GM21423 (cell line): Measurements from ENCODE around the gene PSME2.

Source experiments
- ATAC-seq: cut with Tn5 transposase; IDR thresholded peaks from one replicate; pipeline ENCODE4 v1.9.1; 2021; ENCODE audit warnings: mild to moderate bottlenecking, moderate library complexity; ENCODE audit not compliant: unreplicated experiment

The PSME2 gene

GRCh38 chr14:24096545-24097181 lies 49.7 kb downstream of the PSME2 start:
- no peak for ATAC-seq

DNA sequence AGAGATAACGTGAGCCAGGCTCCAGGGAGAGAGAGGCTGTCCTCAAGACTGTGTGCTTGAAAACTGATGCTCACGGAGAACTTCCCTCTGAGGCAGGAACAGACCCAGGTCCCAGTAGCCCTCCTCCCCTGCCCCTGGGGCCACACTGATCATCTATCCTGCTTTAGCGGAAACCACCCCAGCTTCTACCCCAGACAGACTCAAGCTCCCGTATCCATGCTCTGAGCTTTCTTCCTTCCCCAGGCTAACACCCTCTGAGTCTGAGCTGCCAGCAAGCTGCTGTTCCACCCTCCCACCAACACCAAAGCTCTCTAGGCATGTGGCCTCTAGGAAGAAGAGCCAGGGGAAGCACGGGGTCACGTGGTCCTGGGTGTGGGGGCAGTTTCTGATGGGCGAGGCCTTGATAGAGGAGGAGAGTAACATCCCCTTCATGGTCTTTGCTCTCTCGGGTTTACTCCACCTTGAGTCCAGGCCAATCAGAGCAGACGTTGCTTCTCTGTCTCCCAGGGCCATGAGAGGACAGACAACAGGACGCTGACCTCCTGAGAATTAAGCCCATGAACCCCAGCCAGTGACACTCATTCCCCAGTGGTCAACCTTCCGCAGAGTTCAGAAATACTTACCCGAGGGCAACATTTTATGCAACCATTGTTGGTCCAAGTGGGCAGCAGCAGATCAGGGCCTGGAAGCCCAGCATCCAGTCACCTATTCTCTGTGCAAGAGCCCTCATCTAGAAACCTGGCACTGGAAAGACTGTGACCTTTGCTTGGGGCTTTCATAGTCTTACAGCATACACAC lies 50.9 kb downstream of the PSME2 start:
- ATAC-seq = peak; percentile 63

GRCh38 chr14:24094841-24095270 lies 51.6 kb downstream of the PSME2 start:
- no peak for ATAC-seq

- ATAC-seq = peak; percentile 46
Observed at GRCh38 chr14:24093901-24094840, 52.2 kb downstream of the PSME2 start, which contains the start of gene PCK2. Gene PCK2 (plus strand): TSS chr14:24094311. CDS start chr14:24094406, 95 bp downstream.
